BE2C (cell line): Measurements from ENCODE around the gene HEPACAM.
A peak's percentile ranks its signal among the peaks of the same experiment; 100 is the strongest.

Experiments
- DNase-seq: peaks from one replicate; pipeline ENCODE4 v3.0.0-alpha.2; 2020
- H3K27me3 ChIP-seq: fragments of 250-450 bp; sonication (Bioruptor Pico); 2 replicates; pipeline ENCODE4 v1.5.1; 2020; ENCODE audit warnings: mild to moderate bottlenecking
- H3K36me3 ChIP-seq: fragments of 250-450 bp; sonication (Bioruptor Pico); 2 replicates; pipeline ENCODE4 v1.5.1; 2020; ENCODE audit warnings: mild to moderate bottlenecking
- H3K4me1 ChIP-seq: fragments of 250-450 bp; sonication (Bioruptor Pico); 2 replicates; pipeline ENCODE4 v1.5.1; 2020
- H3K4me3 ChIP-seq: 2 replicates; pipeline ENCODE4 v1.5.1; 2011; ENCODE audit warnings: low read depth, low read length
- H3K9me3 ChIP-seq: fragments of 250-450 bp; sonication (Bioruptor Pico); 2 replicates; pipeline ENCODE4 v1.5.1; 2020
- TF ChIP-seq, protein P1 (sequence below): IDR thresholded peaks from 2 replicates; pipeline ENCODE4 v1.5.1; 2012; ENCODE audit warnings: mild to moderate bottlenecking, low read depth, low read length

Gene HEPACAM

GRCh38 chr11:124899383-124900145 is 36.3 kb downstream of the HEPACAM start:
- Histone ChIP-seq H3K4me1 (no peaks in the 10 kb centered on the region), H3K27me3 (peaks cover 22% of the 10 kb centered on the region), H3K36me3 (no peaks in the 10 kb centered on the region), H3K9me3 (no peaks in the 10 kb centered on the region), H3K4me3 (no peak overlapping the region)
- DNase-seq, result no peak
- TF ChIP-seq, protein P1, sequence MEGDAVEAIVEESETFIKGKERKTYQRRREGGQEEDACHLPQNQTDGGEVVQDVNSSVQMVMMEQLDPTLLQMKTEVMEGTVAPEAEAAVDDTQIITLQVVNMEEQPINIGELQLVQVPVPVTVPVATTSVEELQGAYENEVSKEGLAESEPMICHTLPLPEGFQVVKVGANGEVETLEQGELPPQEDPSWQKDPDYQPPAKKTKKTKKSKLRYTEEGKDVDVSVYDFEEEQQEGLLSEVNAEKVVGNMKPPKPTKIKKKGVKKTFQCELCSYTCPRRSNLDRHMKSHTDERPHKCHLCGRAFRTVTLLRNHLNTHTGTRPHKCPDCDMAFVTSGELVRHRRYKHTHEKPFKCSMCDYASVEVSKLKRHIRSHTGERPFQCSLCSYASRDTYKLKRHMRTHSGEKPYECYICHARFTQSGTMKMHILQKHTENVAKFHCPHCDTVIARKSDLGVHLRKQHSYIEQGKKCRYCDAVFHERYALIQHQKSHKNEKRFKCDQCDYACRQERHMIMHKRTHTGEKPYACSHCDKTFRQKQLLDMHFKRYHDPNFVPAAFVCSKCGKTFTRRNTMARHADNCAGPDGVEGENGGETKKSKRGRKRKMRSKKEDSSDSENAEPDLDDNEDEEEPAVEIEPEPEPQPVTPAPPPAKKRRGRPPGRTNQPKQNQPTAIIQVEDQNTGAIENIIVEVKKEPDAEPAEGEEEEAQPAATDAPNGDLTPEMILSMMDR, result 0 out of 2 replicates have a peak, but pooled peaks have one; percentile 19

- peaks cover 22% of the 10 kb centered on the region for H3K27me3 ChIP-seq
- DNase-seq, result no peak
- H3K4me1 ChIP-seq, result no peaks in the 10 kb centered on the region
- no peaks in the 10 kb centered on the region for H3K9me3 ChIP-seq
- TF ChIP-seq, protein P1, result no peak
- no peak overlapping the region for H3K4me3 ChIP-seq
- no peaks in the 10 kb centered on the region for H3K36me3 ChIP-seq
Measured at GRCh38 chr11:124898711-124899110, 37.1 kb downstream of the HEPACAM start.

GRCh38 chr11:124898263-124898680 is 37.6 kb downstream of the HEPACAM start:
- H3K27me3 ChIP-seq, result peaks cover 22% of the 10 kb centered on the region
- H3K4me3 ChIP-seq, result no peak overlapping the region
- H3K4me1 ChIP-seq, result no peaks in the 10 kb centered on the region
- no peaks in the 10 kb centered on the region for H3K9me3 ChIP-seq
- TF ChIP-seq, protein P1, result no peak
- no peak for DNase-seq
- no peaks in the 10 kb centered on the region for H3K36me3 ChIP-seq

DNA sequence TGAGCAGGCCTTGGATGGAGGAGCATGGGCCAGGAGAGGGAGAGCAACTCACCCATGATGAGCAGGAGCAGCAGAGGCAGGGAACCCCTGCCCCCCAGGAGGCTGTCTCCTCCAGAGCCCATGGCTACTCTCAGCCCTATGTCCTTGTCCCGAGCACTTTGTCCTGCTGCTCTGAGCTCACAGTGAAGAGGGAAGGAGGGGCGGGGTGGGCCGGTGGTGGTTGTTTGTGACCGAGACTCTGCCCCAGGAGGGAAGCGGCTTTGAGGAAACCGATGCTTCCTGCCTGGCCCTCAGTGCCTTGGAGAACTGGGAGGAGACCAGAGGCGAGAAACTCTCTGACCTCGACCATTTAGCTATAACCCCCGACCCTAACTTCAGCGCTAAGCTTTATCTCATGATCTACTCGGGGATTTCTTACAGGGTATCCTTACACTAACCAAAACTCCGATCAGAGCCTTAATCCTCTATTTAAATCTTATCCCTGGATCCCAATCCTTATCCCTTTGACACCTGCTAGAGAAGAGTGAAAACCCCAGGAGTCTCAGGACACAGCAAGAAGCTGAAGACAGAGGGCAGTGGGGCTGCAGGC is 38.1 kb downstream of the HEPACAM start, which contains the start of gene ROBO4:
Gene ROBO4, minus strand, starts transcription at position 192 of the 589 bp plus-strand sequence. Its CDS starts 70 bp downstream, at position 122.
- TF ChIP-seq, protein P1, result no peak
- Histone ChIP-seq H3K4me3 (no peak within 1 kb of the TSS), H3K4me1 (no peaks in the 10 kb centered on the region), H3K27me3 (peaks cover 22% of the 10 kb centered on the region), H3K9me3 (no peaks in the 10 kb centered on the region), H3K36me3 (no peaks in the 10 kb centered on the region)
- DNase-seq, result no peak

DNA sequence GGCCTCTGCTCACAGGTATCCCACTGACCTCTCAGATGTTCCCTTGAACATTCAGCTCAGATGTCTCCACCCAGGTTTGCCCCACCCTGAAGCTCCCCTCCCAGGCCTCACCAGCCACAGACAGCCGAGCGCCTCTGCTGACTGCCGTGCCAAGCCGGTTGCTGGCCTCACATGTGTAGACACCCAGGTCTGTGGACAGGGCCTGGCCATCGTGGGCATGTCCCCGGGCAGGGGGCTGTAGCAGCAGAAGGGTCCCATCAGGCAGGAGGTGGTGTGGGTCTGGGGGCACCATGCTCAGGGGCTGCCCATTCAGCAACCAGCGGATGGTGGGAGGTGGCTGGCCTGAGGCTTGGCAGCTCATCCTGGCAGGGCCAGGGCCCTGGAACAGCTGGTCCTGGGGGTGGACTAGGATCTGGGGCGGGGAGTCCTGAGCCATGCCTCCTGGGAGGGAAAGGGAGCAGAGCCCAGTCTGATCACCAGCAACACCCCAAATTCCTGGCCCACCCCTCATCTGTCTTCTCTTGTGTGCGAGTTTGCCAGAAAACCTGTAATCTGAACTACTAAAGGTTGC is 38.9 kb downstream of the HEPACAM start:
- peaks cover 20% of the 10 kb centered on the region for H3K27me3 ChIP-seq
- H3K36me3 ChIP-seq, result no peaks in the 10 kb centered on the region
- no peak overlapping the region for H3K4me3 ChIP-seq
- H3K4me1 ChIP-seq, result 0 out of 2 replicates have a peak, but pooled peaks cover under 1% of the 10 kb centered on the region
- H3K9me3 ChIP-seq, result no peaks in the 10 kb centered on the region
- DNase-seq, result no peak
- TF ChIP-seq, protein P1, result no peak
